HG02943 (cell line): ENCODE measurements around the gene CFAP100.

Source experiments
- ATAC-seq: cut with Tn5 transposase; IDR thresholded peaks from one replicate; pipeline ENCODE4 v1.9.1; 2021; ENCODE audit warnings: mild to moderate bottlenecking, low read depth, moderate library complexity; ENCODE audit not compliant: unreplicated experiment

Gene CFAP100

GRCh38 chr3:126373682-126374601, 20.8 kb upstream of the CFAP100 start:
- ATAC-seq = no peak

- ATAC-seq = no peak
Measured at GRCh38 chr3:126375835-126376331, 18.8 kb upstream of the CFAP100 start.

- no peak for ATAC-seq
Measured at GRCh38 chr3:126376444-126376843, 18.3 kb upstream of the CFAP100 start.

GRCh38 chr3:126377211-126377610, 17.5 kb upstream of the CFAP100 start:
- no peak for ATAC-seq

GRCh38 chr3:126378341-126378751, 16.4 kb upstream of the CFAP100 start:
- no peak for ATAC-seq

GRCh38 chr3:126380011-126380768, 14.5 kb upstream of the CFAP100 start:
- no peak for ATAC-seq

- ATAC-seq = no peak
Measured at GRCh38 chr3:126381966-126382365, 12.7 kb upstream of the CFAP100 start.

- ATAC-seq = no peak
Measured at GRCh38 chr3:126389112-126389793, 5.5 kb upstream of the CFAP100 start.

- ATAC-seq = no peak
Measured at GRCh38 chr3:126389794-126390146, 4.9 kb upstream of the CFAP100 start.

- ATAC-seq = no peak
Measured at GRCh38 chr3:126390201-126390600, 4.5 kb upstream of the CFAP100 start.

GRCh38 chr3:126390751-126391150, 4.0 kb upstream of the CFAP100 start:
- no peak for ATAC-seq

GRCh38 chr3:126391631-126392030, 3.1 kb upstream of the CFAP100 start:
- ATAC-seq = no peak

GRCh38 chr3:126392246-126392645, 2.5 kb upstream of the CFAP100 start:
- no peak for ATAC-seq

- no peak for ATAC-seq
Measured at GRCh38 chr3:126393563-126393962, 1.1 kb upstream of the CFAP100 start.

GRCh38 chr3:126394977-126395321, 240 bp downstream of the CFAP100 start:
- no peak for ATAC-seq

- ATAC-seq = no peak
Measured at GRCh38 chr3:126395846-126396513, 1.3 kb downstream of the CFAP100 start.

GRCh38 chr3:126396536-126396935, 1.8 kb downstream of the CFAP100 start:
- no peak for ATAC-seq

GRCh38 chr3:126397610-126398422, 3.1 kb downstream of the CFAP100 start:
- no peak for ATAC-seq

- ATAC-seq = no peak
Measured at GRCh38 chr3:126398423-126399350, 4.0 kb downstream of the CFAP100 start.
